Left lobe of liver (tissue), 2 donors: Measurements from ENCODE around the gene GABRA5. TPM values are rescaled to one million over a fixed set of nuclear protein-coding genes. Genes with fewer than 3 reads are reported as not detected.

Experiments
- ATAC-seq: fragments of 200-7000 bp; cut with Tn5 transposase; one replicate; pipeline ENCODE4 v1.9.1; 2020; ENCODE audit warnings: mild to moderate bottlenecking, moderate library complexity
- DNase-seq: peaks from one replicate; pipeline ENCODE4 v3.0.0-alpha.2; 2020; ENCODE audit warnings: low spot score
- total RNA-seq: library from RNA; stranded (reverse); gene quantifications from one replicate; pipeline ENCODE4 v1.2.1, GENCODE V29; 2021
- donor health status: DM: no; HTN: no; CAD: no; lungs with moderate emphysema.
- donor health status: DM: no; HTN: yes; CAD: no.

The GABRA5 gene
- total RNA-seq, 1 donor from 2014 or later = 0.25 TPM

- ATAC-seq (no peak), DNase-seq (no peak)
Measured at GRCh38 chr15:26985050-26985449, 118.2 kb downstream of the GABRA5 start.

- DNase-seq (no peak), ATAC-seq (no peak)
Measured at GRCh38 chr15:26996250-26996649, 129.4 kb downstream of the GABRA5 start.

Other genes starting within 250 kb of the GABRA5 start
- gene GABRB3, start 94.0 kb upstream of the GABRA5 start, total RNA-seq = 3.0 TPM
- 0.03 TPM for gene GABRG3, start 104.1 kb downstream of the GABRA5 start, total RNA-seq